PFSK-1 (cell line): ENCODE data around the gene NPSR1.

Experiments used
- FOXP2 ChIP-seq: optimal IDR thresholded peaks from 2 replicates; pipeline ENCODE3; 2011; ENCODE audit warnings: borderline replicate concordance, control low read depth, inconsistent platforms; ENCODE audit not compliant: insufficient read depth; ENCODE audit errors: extremely low read length, extremely low read depth
- POLR2AphosphoS5 ChIP-seq: IDR thresholded peaks from 2 replicates; pipeline ENCODE4 v1.6.1; 2012; ENCODE audit warnings: low read depth, mild to moderate bottlenecking, control low read depth, low read length, moderate library complexity
- SIN3A ChIP-seq: IDR thresholded peaks from 2 replicates; pipeline ENCODE4 v1.6.1; 2012; ENCODE audit warnings: mild to moderate bottlenecking, low read length, moderate library complexity, borderline replicate concordance; ENCODE audit not compliant: insufficient read depth
- TAF1 ChIP-seq: IDR thresholded peaks from 2 replicates; pipeline ENCODE4 v1.6.1; 2012; ENCODE audit warnings: low read length, control low read depth, borderline replicate concordance; ENCODE audit not compliant: insufficient read depth
- TF ChIP-seq, protein P1 (sequence below), 2 experiments: IDR thresholded peaks; 2 replicates each; pipeline versions ENCODE4 v1.6.1 to v1.8.0; 2011 to 2012; ENCODE audit warnings: low read depth in 2 of 2, low read length in 2 of 2, control low read depth in 1 of 2, inconsistent platforms in 1 of 2, mild to moderate bottlenecking in 1 of 2, moderate library complexity in 1 of 2; ENCODE audit not compliant: insufficient read depth in 1 of 2

The NPSR1 gene

DNA sequence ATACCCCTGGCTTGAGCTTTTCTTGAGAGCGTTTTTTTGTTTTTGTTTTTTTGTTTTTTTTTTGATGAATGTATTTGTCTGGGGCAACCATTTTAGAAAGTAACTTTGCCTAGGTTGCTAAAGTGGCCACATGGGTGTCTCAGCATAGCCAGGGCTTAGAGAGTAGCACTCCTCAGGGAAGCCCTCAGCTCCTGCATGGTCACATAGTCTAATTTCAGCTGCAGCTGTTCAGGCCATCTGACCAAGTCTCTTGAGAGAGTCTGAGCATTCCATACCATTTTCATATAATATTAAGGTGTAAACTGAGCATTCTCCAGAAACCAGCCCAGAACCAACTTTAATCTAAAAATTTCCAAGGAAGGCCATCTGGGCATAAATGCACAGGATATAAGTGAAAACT is 186.4 kb downstream of the NPSR1 start:
- TF ChIP-seq SIN3A (no peak), TAF1 (no peak), FOXP2 (no peak), POLR2AphosphoS5 (no peak)
- TF ChIP-seq, protein P1, sequence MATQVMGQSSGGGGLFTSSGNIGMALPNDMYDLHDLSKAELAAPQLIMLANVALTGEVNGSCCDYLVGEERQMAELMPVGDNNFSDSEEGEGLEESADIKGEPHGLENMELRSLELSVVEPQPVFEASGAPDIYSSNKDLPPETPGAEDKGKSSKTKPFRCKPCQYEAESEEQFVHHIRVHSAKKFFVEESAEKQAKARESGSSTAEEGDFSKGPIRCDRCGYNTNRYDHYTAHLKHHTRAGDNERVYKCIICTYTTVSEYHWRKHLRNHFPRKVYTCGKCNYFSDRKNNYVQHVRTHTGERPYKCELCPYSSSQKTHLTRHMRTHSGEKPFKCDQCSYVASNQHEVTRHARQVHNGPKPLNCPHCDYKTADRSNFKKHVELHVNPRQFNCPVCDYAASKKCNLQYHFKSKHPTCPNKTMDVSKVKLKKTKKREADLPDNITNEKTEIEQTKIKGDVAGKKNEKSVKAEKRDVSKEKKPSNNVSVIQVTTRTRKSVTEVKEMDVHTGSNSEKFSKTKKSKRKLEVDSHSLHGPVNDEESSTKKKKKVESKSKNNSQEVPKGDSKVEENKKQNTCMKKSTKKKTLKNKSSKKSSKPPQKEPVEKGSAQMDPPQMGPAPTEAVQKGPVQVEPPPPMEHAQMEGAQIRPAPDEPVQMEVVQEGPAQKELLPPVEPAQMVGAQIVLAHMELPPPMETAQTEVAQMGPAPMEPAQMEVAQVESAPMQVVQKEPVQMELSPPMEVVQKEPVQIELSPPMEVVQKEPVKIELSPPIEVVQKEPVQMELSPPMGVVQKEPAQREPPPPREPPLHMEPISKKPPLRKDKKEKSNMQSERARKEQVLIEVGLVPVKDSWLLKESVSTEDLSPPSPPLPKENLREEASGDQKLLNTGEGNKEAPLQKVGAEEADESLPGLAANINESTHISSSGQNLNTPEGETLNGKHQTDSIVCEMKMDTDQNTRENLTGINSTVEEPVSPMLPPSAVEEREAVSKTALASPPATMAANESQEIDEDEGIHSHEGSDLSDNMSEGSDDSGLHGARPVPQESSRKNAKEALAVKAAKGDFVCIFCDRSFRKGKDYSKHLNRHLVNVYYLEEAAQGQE (IDR thresholded peaks at IDR 0.05; ENCODE audit: insufficient read depth in 1 of 2, low read depth in 2 of 2, low read length in 2 of 2): no peak

DNA sequence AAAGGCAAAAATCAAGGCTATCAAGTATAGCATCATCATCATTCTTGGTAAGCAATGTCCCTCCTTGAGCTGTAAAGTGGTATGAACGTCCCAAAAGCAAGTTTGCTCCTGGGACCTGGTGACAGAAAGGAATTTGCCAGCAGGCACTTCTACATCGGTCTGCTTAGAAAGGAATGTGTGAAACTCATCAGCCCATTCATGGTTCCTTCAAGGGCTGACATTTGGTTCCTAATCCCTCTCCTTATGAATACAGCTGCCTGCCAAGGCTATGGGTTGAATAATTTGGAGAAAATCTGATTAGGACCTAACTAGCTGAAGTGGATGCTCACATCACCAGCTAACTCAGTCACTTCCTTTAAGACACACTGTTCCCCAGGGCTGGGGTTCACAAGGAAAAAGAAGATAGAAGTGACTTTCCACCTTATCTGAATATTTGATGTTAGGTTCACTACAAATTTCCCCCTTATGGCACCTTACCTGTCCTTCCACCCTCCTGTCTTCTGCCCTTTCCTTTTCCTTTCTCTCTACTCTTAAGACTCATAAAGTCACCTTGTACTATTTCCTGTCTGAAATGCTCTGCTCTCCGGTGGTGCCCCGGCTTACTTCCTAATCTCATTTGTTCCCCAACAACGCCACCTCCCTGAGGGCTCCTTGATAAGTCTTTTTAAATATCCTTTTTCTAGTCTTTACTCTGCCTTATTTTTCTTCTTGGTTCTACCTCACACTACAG is 187.1 kb downstream of the NPSR1 start:
- TF ChIP-seq TAF1 (no peak), POLR2AphosphoS5 (no peak), SIN3A (no peak), FOXP2 (no peak)
- TF ChIP-seq, protein P1 (IDR thresholded peaks at IDR 0.05; ENCODE audit: insufficient read depth in 1 of 2, low read depth in 2 of 2, low read length in 2 of 2): no peak

DNA sequence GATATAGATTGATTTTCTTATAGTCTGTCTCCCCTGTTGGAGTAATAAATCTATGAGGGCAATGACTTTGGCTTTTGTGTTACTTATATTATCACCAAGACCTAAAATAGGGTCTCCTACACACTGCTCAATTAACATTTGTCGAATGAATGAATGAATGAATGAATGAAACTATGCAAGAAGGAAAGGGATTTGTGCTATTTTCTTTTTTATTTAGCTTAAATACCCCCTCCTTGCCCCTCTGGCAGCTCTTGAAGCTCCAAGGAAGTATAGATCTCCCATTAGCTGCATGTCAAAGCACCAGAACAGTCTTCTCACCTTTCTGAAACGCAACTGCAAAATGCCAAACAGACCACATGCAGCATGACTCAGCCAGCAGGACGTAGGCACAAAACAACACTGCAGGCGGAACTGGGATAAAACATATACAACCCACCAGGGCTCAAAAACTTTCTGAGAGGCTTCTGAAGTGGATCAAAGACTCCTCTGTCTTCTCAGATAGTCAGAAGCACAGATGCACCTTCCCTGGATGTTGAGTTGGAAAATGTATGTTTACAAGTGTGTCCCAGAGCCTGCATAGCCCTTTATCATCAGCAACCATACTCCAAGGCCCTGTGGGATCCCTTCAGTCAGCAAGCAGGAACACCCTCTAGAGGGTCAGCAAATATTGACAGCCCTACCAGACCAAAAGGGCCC is 187.8 kb downstream of the NPSR1 start:
- TF ChIP-seq POLR2AphosphoS5 (no peak), FOXP2 (no peak), TAF1 (no peak), SIN3A (no peak)
- TF ChIP-seq, protein P1 (IDR thresholded peaks at IDR 0.05; ENCODE audit: insufficient read depth in 1 of 2, low read depth in 2 of 2, low read length in 2 of 2): no peak

DNA sequence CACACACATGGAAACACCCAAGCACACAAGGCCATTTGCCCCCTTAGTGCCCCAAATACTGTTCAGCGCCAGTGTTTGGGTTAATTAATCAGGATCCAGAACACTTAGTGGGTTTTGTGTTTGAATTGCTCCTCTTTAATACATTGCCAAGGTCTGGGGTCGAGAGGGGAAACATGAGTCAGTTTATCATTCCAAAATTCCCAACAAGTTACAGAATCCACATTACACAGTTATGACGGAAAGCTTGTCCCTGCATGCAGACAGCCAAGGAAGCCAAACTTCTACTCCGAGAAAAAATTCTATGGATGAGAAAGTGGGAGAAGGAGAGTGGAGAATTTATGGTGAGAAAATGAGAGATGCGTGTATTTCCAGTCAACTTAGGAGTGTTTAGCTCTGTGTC is 189.0 kb downstream of the NPSR1 start:
- TF ChIP-seq, protein P1 (IDR thresholded peaks at IDR 0.05; ENCODE audit: insufficient read depth in 1 of 2, low read depth in 2 of 2, low read length in 2 of 2): no peak
- TF ChIP-seq SIN3A (no peak), TAF1 (no peak), POLR2AphosphoS5 (no peak), FOXP2 (no peak)
